ENCODE data around the gene LINGO1. TPM values are rescaled to one million over a fixed set of nuclear protein-coding genes. Genes with fewer than 3 reads are reported as not detected.

Gene LINGO1
- polyA plus RNA-seq, 3 donors, result not detected

GRCh38 chr15:77597804-77598453, 34.8 kb downstream of the LINGO1 start:
- H3K27ac Mint-ChIP-seq, result no peak overlapping the region
- no peak for TF ChIP-seq CTCF (IDR thresholded peaks at IDR 0.05)

DNA sequence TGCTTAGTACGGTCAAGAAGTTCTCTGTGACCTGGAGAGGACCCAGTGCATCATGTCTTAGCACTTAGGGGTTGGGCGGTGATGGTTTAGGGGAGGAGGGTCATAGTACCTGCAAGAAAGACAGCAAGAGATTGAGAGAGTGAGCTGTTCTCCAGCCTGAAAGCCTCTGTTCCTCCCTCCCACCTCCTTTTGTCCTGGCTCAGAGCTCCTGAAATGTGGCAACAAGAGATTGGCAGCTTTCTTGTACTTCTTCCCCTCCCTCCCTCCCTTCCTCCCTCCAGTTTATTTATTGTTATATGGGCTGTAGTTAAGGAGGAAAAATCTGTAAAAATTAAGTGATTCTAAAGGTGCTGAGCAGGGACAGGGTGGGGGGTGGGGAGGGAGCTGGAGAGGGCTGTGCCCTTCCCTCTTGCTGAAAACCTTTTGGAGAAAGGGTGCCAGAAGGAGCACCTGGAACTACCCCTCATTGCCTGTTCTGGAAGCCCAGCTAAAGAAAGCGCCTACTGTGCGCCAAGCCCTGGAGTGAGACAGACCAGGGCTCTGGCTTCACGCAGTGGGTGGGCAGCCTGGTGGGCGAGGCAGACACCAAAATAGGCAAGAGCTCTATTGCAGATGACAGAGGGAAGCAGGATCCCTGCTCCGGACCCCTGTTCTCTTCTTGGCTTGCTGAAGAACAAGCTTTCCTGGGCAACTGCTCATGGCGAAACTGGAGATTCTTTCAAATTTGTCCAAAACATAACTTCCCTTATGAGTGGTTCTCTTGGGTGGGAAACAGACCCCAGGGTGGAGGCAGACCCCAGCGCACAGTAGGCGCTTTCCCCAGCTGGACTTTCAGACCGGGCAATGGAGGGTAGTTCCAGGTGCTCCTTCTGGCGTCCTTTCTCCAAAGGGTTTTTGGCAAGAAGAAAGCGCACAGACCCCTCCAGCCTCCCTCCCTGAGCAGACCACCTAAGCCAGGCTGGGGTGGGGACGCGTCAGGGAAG, 35.6 kb downstream of the LINGO1 start:
- Histone ChIP-seq H4K20me1 (ENCODE audit: insufficient read depth, low read length) (no peaks in the 10 kb centered on the region), H3K36me3 (replicated peaks in 1 of 2; ENCODE audit: control insufficient read depth in 1 of 2, insufficient read depth in 2 of 2, low read length in 2 of 2) (no peaks in the 10 kb centered on the region), H3K27me3 (ENCODE audit: control insufficient read depth in 2 of 2, insufficient read depth in 2 of 2, low read length in 2 of 2) (no peaks in the 10 kb centered on the region), H3K4me3 (replicated peaks in 1 of 3; ENCODE audit: low read depth in 2 of 3, low read length in 3 of 3) (no peak overlapping the region), H3K79me2 (ENCODE audit: insufficient read depth, low read length) (no peaks in the 10 kb centered on the region), H3K4me2 (replicated peaks; ENCODE audit: extremely low read depth, low read length, poor library complexity, severe bottlenecking) (no peak overlapping the region), H3K9me3 (replicated peaks in 1 of 2; ENCODE audit: control insufficient read depth in 1 of 2, insufficient read depth in 1 of 2, low read length in 2 of 2) (no peaks in the 10 kb centered on the region), H3K9ac (ENCODE audit: insufficient read depth, low read length, poor library complexity, severe bottlenecking) (no peak overlapping the region), H3K27ac (ENCODE audit: low read depth in 1 of 2, low read length in 2 of 2) (no peak overlapping the region), H3K4me1 (ENCODE audit: control insufficient read depth in 1 of 2, insufficient read depth in 2 of 2, low read length in 2 of 2) (no peaks in the 10 kb centered on the region), H2AFZ (ENCODE audit: insufficient read depth, low read depth, low read length, poor library complexity, severe bottlenecking) (no peak overlapping the region)
- H3K9me3 Mint-ChIP-seq, result peaks cover 0 to 3% (median 0%) of the 10 kb centered on the region in 7 donors
- peak overlapping the region in 1 of 7 donors; percentile 8 for H3K27ac Mint-ChIP-seq
- no peak overlapping the region for H3K4me3 Mint-ChIP-seq
- 100% methylated on average over 7 of the region's 15 CpGs for WGBS (ENCODE audit: insufficient coverage)
- intact Hi-C loops (cut with micrococcal nuclease), result no loop called here
- peaks cover 0 to 5% (median 2%) of the 10 kb centered on the region in 3 donors for H3K27me3 Mint-ChIP-seq (ENCODE audit: low read depth in 3 of 3)
- no peak for DNase-seq
- H3K4me1 Mint-ChIP-seq, result no peaks in the 10 kb centered on the region
- TF ChIP-seq CTCF (IDR thresholded peaks at IDR 0.05), result no peak
- H3K36me3 Mint-ChIP-seq, result no peaks in the 10 kb centered on the region

More at GRCh38 chr15:77597804-77598453, 34.8 kb downstream of the LINGO1 start:
- no peak for DNase-seq
- Histone ChIP-seq H3K79me2 (ENCODE audit: insufficient read depth, low read length) (no peaks in the 10 kb centered on the region), H3K27me3 (ENCODE audit: control insufficient read depth in 2 of 2, insufficient read depth in 2 of 2, low read length in 2 of 2) (no peaks in the 10 kb centered on the region), H3K4me3 (replicated peaks in 1 of 3; ENCODE audit: low read depth in 2 of 3, low read length in 3 of 3) (no peak overlapping the region), H3K9ac (ENCODE audit: insufficient read depth, low read length, poor library complexity, severe bottlenecking) (no peak overlapping the region), H3K36me3 (replicated peaks in 1 of 2; ENCODE audit: control insufficient read depth in 1 of 2, insufficient read depth in 2 of 2, low read length in 2 of 2) (no peaks in the 10 kb centered on the region), H2AFZ (ENCODE audit: insufficient read depth, low read depth, low read length, poor library complexity, severe bottlenecking) (no peak overlapping the region), H3K4me1 (ENCODE audit: control insufficient read depth in 1 of 2, insufficient read depth in 2 of 2, low read length in 2 of 2) (no peaks in the 10 kb centered on the region), H3K4me2 (replicated peaks; ENCODE audit: extremely low read depth, low read length, poor library complexity, severe bottlenecking) (no peak overlapping the region), H3K27ac (ENCODE audit: low read depth in 1 of 2, low read length in 2 of 2) (no peak overlapping the region), H4K20me1 (ENCODE audit: insufficient read depth, low read length) (no peaks in the 10 kb centered on the region), H3K9me3 (replicated peaks in 1 of 2; ENCODE audit: control insufficient read depth in 1 of 2, insufficient read depth in 1 of 2, low read length in 2 of 2) (no peaks in the 10 kb centered on the region)
- Mint-ChIP-seq H3K4me1 (no peaks in the 10 kb centered on the region), H3K27me3 (ENCODE audit: low read depth in 3 of 3) (peaks cover 0 to 5% (median 2%) of the 10 kb centered on the region in 3 donors), H3K36me3 (no peaks in the 10 kb centered on the region), H3K9me3 (peaks cover 0 to 2% (median 0%) of the 10 kb centered on the region in 7 donors), H3K4me3 (no peak overlapping the region)
- intact Hi-C loops (cut with micrococcal nuclease), result no loop called here
- 90% methylated on average over 9 of the region's 9 CpGs for WGBS (ENCODE audit: insufficient coverage)

Data from CD14-positive monocyte (primary cell).